Endothelial cell of umbilical vein (primary cell): ENCODE data around the gene MAPK8IP2.

Source experiments
- CTCF ChIP-seq, 2 donors: IDR thresholded peaks; 1 replicate in 1 of 2; 2 replicates in 1 of 2; pipeline ENCODE4 v1.5.1; 2011; ENCODE audit warnings: low read length in 2 of 2, mild to moderate bottlenecking in 2 of 2, moderate library complexity in 2 of 2, control low read depth in 1 of 2, inconsistent platforms in 1 of 2, low read depth in 1 of 2; ENCODE audit not compliant: insufficient read depth in 1 of 2; ENCODE audit errors: extremely low read depth in 1 of 2
- EZH2 ChIP-seq: IDR thresholded peaks from 2 replicates; pipeline ENCODE4 v1.6.1; 2012; ENCODE audit warnings: borderline replicate concordance, low read depth, mild to moderate bottlenecking, moderate library complexity, low read length, inconsistent platforms; ENCODE audit not compliant: severe bottlenecking
- FOS ChIP-seq: IDR thresholded peaks from 2 replicates; pipeline ENCODE4 v1.6.1; 2011; ENCODE audit warnings: mild to moderate bottlenecking, low read length, moderate library complexity, borderline replicate concordance; ENCODE audit not compliant: insufficient read depth
- GATA2 ChIP-seq: IDR thresholded peaks from 2 replicates; pipeline ENCODE4 v1.7.0; 2011; ENCODE audit warnings: low read depth, mild to moderate bottlenecking, moderate library complexity, mixed read lengths, low read length; ENCODE audit not compliant: insufficient read length, insufficient read depth
- JUN ChIP-seq: IDR thresholded peaks from 2 replicates; pipeline ENCODE4 v1.6.1; 2011; ENCODE audit warnings: borderline replicate concordance, low read depth; ENCODE audit not compliant: insufficient read length, insufficient read depth
- MAX ChIP-seq: IDR thresholded peaks from 2 replicates; pipeline ENCODE4 v1.6.1; 2011; ENCODE audit not compliant: insufficient read depth, insufficient read length
- MYC ChIP-seq: IDR thresholded peaks from one replicate; pipeline ENCODE4 v1.6.1; 2011; ENCODE audit warnings: mild to moderate bottlenecking, low read depth, low read length
- POLR2A ChIP-seq: IDR thresholded peaks from 2 replicates; pipeline ENCODE4 v1.6.1; 2012; ENCODE audit warnings: low read depth, mild to moderate bottlenecking, control low read depth, low read length
- POLR2AphosphoS5 ChIP-seq: IDR thresholded peaks from 2 replicates; pipeline ENCODE4 v1.6.1; 2012; ENCODE audit warnings: low read depth, mild to moderate bottlenecking, control low read depth, low read length, moderate library complexity; ENCODE audit not compliant: insufficient read depth

DNA sequence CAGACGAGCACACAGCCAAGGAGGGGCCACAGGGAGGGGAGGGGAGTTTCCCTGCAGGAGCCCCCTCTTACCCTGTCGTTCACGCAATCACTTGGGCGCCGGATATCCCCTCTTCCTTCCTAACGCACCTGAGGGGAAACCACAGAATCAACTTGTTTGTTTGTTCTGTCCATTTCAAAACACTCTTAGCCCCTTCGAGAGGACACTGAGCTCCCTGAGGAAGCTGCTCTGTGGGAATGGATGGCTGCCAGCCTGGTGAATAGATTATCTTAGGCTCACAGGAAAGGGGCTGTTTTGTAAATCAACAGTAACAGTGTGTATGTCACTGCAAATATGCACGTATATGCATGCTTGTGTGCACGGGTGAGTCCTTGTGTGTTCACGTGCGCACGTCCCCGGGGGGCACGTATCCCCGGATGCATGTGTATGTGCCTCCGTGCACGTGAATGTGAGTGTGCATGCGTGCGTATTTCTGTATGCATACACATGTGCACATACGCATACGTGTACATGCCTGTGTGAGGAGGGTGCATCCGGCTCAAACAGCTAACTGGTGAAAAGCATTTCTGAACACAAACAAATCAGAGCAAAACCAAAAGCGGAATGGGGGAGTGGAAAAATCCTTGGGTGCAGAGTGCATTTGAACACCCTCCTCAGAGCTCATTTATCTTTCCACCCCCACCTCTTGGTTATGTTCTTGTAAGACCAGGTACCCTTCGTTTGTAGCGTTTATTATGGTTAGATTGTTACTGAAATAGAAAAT is 20.2 kb downstream of the MAPK8IP2 start:
- no peak for TF ChIP-seq CTCF (IDR thresholded peaks at IDR 0.05; ENCODE audit: extremely low read depth in 1 of 2, insufficient read depth in 1 of 2, low read depth in 1 of 2, low read length in 2 of 2)
- peak; percentile 38 for TF ChIP-seq EZH2
- TF ChIP-seq GATA2: peak; percentile 36
- TF ChIP-seq MAX: peak; percentile 57
- no peak for TF ChIP-seq POLR2A
- TF ChIP-seq MYC: no peak
- no peak for TF ChIP-seq FOS
- TF ChIP-seq POLR2AphosphoS5: peak; percentile 15
- TF ChIP-seq JUN: peak; percentile 40
